ENCODE data around the gene COL27A1.

Gene COL27A1

DNA sequence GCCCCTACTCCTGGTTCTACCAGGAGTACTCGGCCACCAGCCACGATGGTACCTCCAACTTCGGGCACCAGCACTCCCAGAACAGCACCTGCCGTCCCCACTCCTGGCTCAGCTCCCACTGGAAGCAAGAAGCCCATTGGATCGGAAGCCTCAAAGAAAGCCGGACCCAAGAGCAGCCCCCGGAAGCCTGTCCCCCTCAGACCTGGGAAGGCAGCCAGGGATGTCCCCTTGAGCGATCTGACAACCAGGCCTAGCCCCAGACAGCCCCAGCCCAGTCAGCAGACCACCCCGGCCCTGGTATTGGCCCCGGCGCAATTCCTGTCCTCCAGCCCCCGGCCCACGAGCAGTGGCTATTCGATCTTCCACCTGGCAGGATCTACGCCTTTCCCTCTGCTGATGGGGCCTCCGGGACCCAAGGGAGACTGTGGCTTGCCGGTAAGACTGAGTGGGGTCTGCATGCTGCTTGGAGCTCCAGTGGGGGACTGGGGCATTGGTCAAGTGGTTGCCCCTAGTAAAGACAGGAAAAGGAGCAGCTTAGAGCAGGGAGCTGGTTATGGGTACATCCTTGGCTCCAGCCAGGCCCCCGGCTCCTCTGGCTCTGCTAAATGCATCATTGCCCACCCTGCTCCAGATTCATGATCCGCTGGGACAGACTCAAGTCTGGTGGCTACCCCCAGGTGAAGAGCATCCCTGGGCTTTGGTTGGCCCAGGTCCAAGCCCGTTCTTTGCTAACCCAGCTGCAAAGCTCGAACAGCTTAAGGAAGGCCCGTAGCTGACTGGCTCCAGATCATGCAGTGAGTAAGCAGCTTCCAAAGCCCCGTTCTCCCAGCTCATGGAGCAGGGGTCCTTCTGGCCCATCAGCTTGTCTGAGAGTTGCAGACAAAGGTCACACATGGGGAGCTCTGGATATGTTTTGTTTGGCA is 14.0 kb downstream of the COL27A1 start:
- peak; percentile 85 for DNase-seq

GRCh38 chr9:114169952-114170770 is 14.8 kb downstream of the COL27A1 start:
- DNase-seq, result peak; percentile 72

DNA sequence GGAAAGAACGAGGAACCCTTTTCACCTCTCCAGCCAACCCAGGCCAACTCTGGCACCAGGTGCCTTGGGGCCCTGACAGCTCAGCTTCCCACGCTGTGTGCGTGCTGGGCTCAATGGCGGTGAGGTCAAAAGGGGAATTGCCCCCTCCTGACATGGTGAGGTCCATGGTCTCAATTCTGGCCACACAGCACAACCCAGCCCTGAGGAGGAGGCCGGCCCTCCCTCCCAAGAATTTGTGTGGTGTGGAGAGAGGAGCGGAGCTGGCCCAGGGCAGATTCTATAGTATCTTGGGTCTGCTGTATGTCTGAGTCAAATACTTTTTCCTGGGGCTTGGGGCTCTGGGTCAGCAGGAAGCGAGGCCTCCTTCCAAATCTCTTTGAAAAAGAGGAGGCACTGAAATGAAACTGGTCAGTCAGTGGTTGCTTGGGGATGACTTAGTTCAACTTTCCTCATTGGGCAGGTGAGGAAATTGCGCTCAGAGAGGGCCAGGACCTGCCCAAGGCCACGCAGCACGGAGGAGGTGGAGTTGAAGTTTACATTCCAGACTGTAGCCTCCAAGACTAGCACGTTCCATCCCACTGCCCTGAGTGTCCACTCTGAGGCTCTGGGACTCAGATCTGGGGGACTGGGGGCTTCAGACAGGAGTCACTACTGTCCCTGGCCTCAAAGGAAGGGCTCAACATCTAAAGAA is 15.6 kb downstream of the COL27A1 start:
- no peak for DNase-seq

GRCh38 chr9:114171500-114171899 is 16.2 kb downstream of the COL27A1 start:
- DNase-seq, result no peak

- peak; percentile 46 for DNase-seq
Measured at GRCh38 chr9:114172981-114173833, 17.9 kb downstream of the COL27A1 start.

DNA sequence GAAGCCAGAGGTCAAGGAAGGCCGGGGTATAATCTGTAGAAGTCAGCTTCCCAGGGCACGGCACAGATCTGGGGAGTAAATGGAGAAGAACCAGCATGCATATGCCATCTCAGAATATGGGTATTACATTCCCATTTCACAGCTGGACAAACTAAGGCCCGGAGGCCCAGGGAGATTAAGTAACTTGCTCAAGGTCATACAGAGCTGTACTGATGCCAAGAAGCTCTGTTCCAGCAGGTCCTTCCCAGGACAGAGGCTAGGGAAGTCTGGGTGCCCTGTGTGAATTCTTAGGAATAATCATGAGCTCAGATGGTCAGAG is 19.2 kb downstream of the COL27A1 start:
- DNase-seq, result no peak

GRCh38 chr9:114174876-114175771 is 19.8 kb downstream of the COL27A1 start:
- DNase-seq, result peak; percentile 66

- no peak for DNase-seq
Measured at GRCh38 chr9:114176624-114177291, 21.4 kb downstream of the COL27A1 start.

GRCh38 chr9:114177423-114178064 is 22.2 kb downstream of the COL27A1 start:
- DNase-seq, result peak; percentile 86

- DNase-seq, result no peak
Measured at GRCh38 chr9:114178076-114178475, 22.7 kb downstream of the COL27A1 start.

- peak; percentile 39 for DNase-seq
Measured at GRCh38 chr9:114178756-114179450, 23.6 kb downstream of the COL27A1 start.

- DNase-seq, result no peak
Measured at GRCh38 chr9:114179516-114179915, 24.2 kb downstream of the COL27A1 start.

- DNase-seq, result peak; percentile 65
Measured at GRCh38 chr9:114180696-114181606, 25.6 kb downstream of the COL27A1 start.

DNA sequence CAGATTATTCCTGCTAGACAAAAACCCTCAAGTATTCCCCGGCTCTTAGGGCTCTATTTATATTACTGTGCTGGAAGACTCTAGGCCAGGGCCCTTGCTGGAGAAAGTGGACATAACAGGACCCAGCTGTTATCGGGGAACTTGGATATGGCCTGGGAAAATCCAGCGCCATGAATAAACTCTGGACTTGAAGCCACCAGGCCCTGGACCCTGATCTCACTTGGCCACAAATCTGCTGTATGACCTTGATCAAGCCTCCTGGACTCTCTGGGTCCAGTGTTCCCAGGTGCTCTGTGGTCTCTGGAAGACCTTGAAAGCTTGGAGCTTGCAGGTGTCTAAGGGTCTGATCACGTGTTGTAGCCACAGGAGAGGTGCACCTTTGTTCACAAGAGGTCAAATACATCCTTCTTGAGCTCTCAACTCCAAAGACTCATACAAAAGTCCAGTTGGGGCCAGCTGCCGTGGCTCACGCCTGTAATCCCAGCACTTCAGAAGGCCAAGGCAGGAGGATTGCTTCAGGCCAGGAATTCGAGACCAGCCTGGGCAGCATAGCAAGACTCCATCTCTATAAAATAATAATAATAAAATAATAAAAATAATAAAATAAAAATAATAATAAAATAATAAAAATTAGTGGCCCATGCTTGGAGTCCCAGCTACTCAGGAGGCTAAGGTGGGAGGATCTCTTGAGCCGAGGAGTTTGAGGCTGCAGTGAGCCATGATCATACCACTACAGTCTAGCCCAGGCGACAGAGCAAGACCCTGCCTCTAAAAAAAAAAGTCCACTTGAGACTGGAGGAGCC is 26.5 kb downstream of the COL27A1 start:
- no peak for DNase-seq

GRCh38 chr9:114183006-114183405 is 27.7 kb downstream of the COL27A1 start:
- DNase-seq, result no peak

- no peak for DNase-seq
Measured at GRCh38 chr9:114184071-114184470, 28.7 kb downstream of the COL27A1 start.

GRCh38 chr9:114184866-114185265 is 29.5 kb downstream of the COL27A1 start:
- no peak for DNase-seq

Data from fibroblast of skin of back (primary cell).